Mesendoderm (in vitro differentiated cells): Measurements from ENCODE around the gene CNKSR2.
A peak's percentile ranks its signal among the peaks of the same experiment; 100 is the strongest.

Experiments
- DNase-seq: peaks from one replicate; pipeline ENCODE4 v3.0.0; 2013
- H2AK5ac ChIP-seq: 2 replicates; pipeline ENCODE4 v1.6.1; 2013; ENCODE audit warnings: low read length, inconsistent platforms
- H2BK120ac ChIP-seq: 2 replicates; pipeline ENCODE4 v1.6.1; 2013; ENCODE audit warnings: low read depth, mild to moderate bottlenecking, low read length, moderate library complexity, mixed read lengths
- H2BK15ac ChIP-seq: replicated peaks from 2 replicates; pipeline ENCODE4 v1.6.1; 2013; ENCODE audit warnings: low read depth, mild to moderate bottlenecking, moderate library complexity
- H2BK5ac ChIP-seq: 2 replicates; pipeline ENCODE4 v1.6.1; 2013; ENCODE audit warnings: low read length, inconsistent platforms
- H3K18ac ChIP-seq: 2 replicates; pipeline ENCODE4 v1.6.1; 2013; ENCODE audit warnings: mild to moderate bottlenecking, low read length, mixed read lengths
- H3K23ac ChIP-seq: one replicate; pipeline ENCODE4 v1.6.1; 2013; ENCODE audit warnings: low read length
- H3K27ac ChIP-seq: 2 replicates; pipeline ENCODE4 v1.5.1; 2013; ENCODE audit warnings: low read depth, mild to moderate bottlenecking, inconsistent platforms, low read length, moderate library complexity
- H3K27me3 ChIP-seq: 2 replicates; pipeline ENCODE4 v1.6.1; 2013; ENCODE audit warnings: low read length, control low read depth, mild to moderate bottlenecking, inconsistent platforms; ENCODE audit not compliant: insufficient read depth, poor library complexity
- H3K36me3 ChIP-seq: 2 replicates; pipeline ENCODE4 v1.6.1; 2013; ENCODE audit warnings: low read length, inconsistent platforms; ENCODE audit not compliant: control insufficient read depth, insufficient read depth
- H3K4ac ChIP-seq: one replicate; pipeline ENCODE4 v1.6.1; 2013; ENCODE audit warnings: low read depth, mild to moderate bottlenecking, low read length, moderate library complexity
- H3K4me1 ChIP-seq: 2 replicates; pipeline ENCODE4 v1.6.1; 2013; ENCODE audit warnings: low read depth, low read length, inconsistent platforms; ENCODE audit not compliant: control insufficient read depth
- H3K4me2 ChIP-seq: 2 replicates; pipeline ENCODE4 v1.6.1; 2013; ENCODE audit warnings: low read length
- H3K4me3 ChIP-seq: 2 replicates; pipeline ENCODE4 v1.5.1; 2013; ENCODE audit warnings: mild to moderate bottlenecking, low read length
- H3K56ac ChIP-seq: one replicate; pipeline ENCODE4 v1.6.1; 2013; ENCODE audit warnings: low read length
- H3K79me1 ChIP-seq: 2 replicates; pipeline ENCODE4 v1.6.1; 2013; ENCODE audit warnings: low read length, inconsistent platforms
- H3K79me2 ChIP-seq: 2 replicates; pipeline ENCODE4 v1.6.1; 2013; ENCODE audit warnings: mild to moderate bottlenecking, low read length; ENCODE audit not compliant: control insufficient read depth, insufficient read depth
- H3K9ac ChIP-seq: 2 replicates; pipeline ENCODE4 v1.6.1; 2013; ENCODE audit warnings: low read length, inconsistent platforms
- H4K5ac ChIP-seq: one replicate; pipeline ENCODE4 v1.6.1; 2013; ENCODE audit warnings: low read length
- H4K8ac ChIP-seq: one replicate; pipeline ENCODE4 v1.6.1; 2013; ENCODE audit warnings: low read depth, mild to moderate bottlenecking, control low read depth, low read length, moderate library complexity
- whole genome bisulfite sequencing: extraction: QIAGEN DNeasy Blood & Tissue Kit; methylation state at CpG from one replicate; pipeline ENCODE4 v1.1.7; 2013; ENCODE audit warnings: low lambda C conversion rate, missing lambda C conversion rate; ENCODE audit not compliant: insufficient coverage; ENCODE audit errors: extremely low coverage; 5-methylcytosine and 5-hydroxymethylcytosine counted together

Gene CNKSR2

GRCh38 chrX:21383546-21383945, 9.3 kb downstream of the CNKSR2 start:
- H3K79me1 ChIP-seq = no peaks in the 10 kb centered on the region
- H2BK15ac ChIP-seq = no peak overlapping the region
- H4K8ac ChIP-seq = no peak overlapping the region
- no peak for DNase-seq
- H3K79me2 ChIP-seq = no peaks in the 10 kb centered on the region
- no peak overlapping the region for H3K4ac ChIP-seq
- H3K36me3 ChIP-seq = no peaks in the 10 kb centered on the region
- no peaks in the 10 kb centered on the region for H3K27me3 ChIP-seq
- H3K4me1 ChIP-seq = no peaks in the 10 kb centered on the region
- no peak overlapping the region for H3K4me3 ChIP-seq
- H3K27ac ChIP-seq = no peak overlapping the region
- H3K23ac ChIP-seq = no peak overlapping the region
- no CpG with 5 or more reads among the region's 2 CpGs for WGBS
- H3K18ac ChIP-seq = no peak overlapping the region
- H3K56ac ChIP-seq = no peak overlapping the region
- H2BK120ac ChIP-seq = no peak overlapping the region
- no peak overlapping the region for H3K9ac ChIP-seq
- H3K4me2 ChIP-seq = no peak overlapping the region
- H2BK5ac ChIP-seq = no peak overlapping the region
- H4K5ac ChIP-seq = no peak overlapping the region
- no peak overlapping the region for H2AK5ac ChIP-seq

- Histone ChIP-seq H3K79me2 (no peaks in the 10 kb centered on the region), H3K4me1 (no peaks in the 10 kb centered on the region), H3K56ac (no peak overlapping the region), H3K27me3 (no peaks in the 10 kb centered on the region), H4K5ac (no peak overlapping the region), H3K4me3 (no peak overlapping the region), H3K4ac (no peak overlapping the region), H3K23ac (no peak overlapping the region), H3K18ac (no peak overlapping the region), H2BK120ac (no peak overlapping the region), H2BK15ac (no peak overlapping the region), H3K27ac (no peak overlapping the region), H3K79me1 (no peaks in the 10 kb centered on the region), H2BK5ac (no peak overlapping the region), H2AK5ac (no peak overlapping the region), H3K36me3 (no peaks in the 10 kb centered on the region), H3K9ac (no peak overlapping the region), H3K4me2 (no peak overlapping the region), H4K8ac (no peak overlapping the region)
- WGBS = no CpG with 5 or more reads among the region's 1 CpG
- no peak for DNase-seq
Measured at GRCh38 chrX:21384178-21384577, 10.0 kb downstream of the CNKSR2 start.

- Histone ChIP-seq H4K5ac (no peak overlapping the region), H3K18ac (no peak overlapping the region)
- no CpG with 5 or more reads among the region's 1 CpG for WGBS
Measured at GRCh38 chrX:21394792-21395191, 20.6 kb downstream of the CNKSR2 start.

GRCh38 chrX:21398426-21398825, 24.2 kb downstream of the CNKSR2 start:
- H3K79me1 ChIP-seq = no peaks in the 10 kb centered on the region
- no peaks in the 10 kb centered on the region for H3K79me2 ChIP-seq
- no CpG with 5 or more reads among the region's 3 CpGs for WGBS
- peak; percentile 5 for DNase-seq
- H4K8ac ChIP-seq = no peak overlapping the region
- no peak overlapping the region for H2BK120ac ChIP-seq
- H3K27ac ChIP-seq = no peak overlapping the region
- H3K36me3 ChIP-seq = no peaks in the 10 kb centered on the region
- no peaks in the 10 kb centered on the region for H3K27me3 ChIP-seq
- H3K56ac ChIP-seq = no peak overlapping the region
- no peak overlapping the region for H2AK5ac ChIP-seq
- H4K5ac ChIP-seq = no peak overlapping the region
- no peak overlapping the region for H3K9ac ChIP-seq
- no peak overlapping the region for H3K23ac ChIP-seq
- no peak overlapping the region for H3K4me3 ChIP-seq
- no peak overlapping the region for H2BK15ac ChIP-seq
- no peak overlapping the region for H3K18ac ChIP-seq
- no peak overlapping the region for H3K4me2 ChIP-seq
- no peaks in the 10 kb centered on the region for H3K4me1 ChIP-seq
- no peak overlapping the region for H2BK5ac ChIP-seq
- no peak overlapping the region for H3K4ac ChIP-seq

More at GRCh38 chrX:21394792-21395191, 20.6 kb downstream of the CNKSR2 start:
- H3K79me1 ChIP-seq = no peaks in the 10 kb centered on the region
- no peak overlapping the region for H2BK120ac ChIP-seq
- no peaks in the 10 kb centered on the region for H3K4me1 ChIP-seq
- no peak overlapping the region for H4K8ac ChIP-seq
- no peak overlapping the region for H2AK5ac ChIP-seq
- H3K79me2 ChIP-seq = no peaks in the 10 kb centered on the region
- H2BK15ac ChIP-seq = no peak overlapping the region
- H3K23ac ChIP-seq = no peak overlapping the region
- H3K9ac ChIP-seq = no peak overlapping the region
- H3K56ac ChIP-seq = no peak overlapping the region
- no peak overlapping the region for H2BK5ac ChIP-seq
- H3K4ac ChIP-seq = no peak overlapping the region
- H3K4me2 ChIP-seq = no peak overlapping the region
- no peaks in the 10 kb centered on the region for H3K27me3 ChIP-seq
- no peak for DNase-seq
- no peak overlapping the region for H3K4me3 ChIP-seq
- no peak overlapping the region for H3K27ac ChIP-seq
- no peaks in the 10 kb centered on the region for H3K36me3 ChIP-seq

GRCh38 chrX:21400408-21401121, 26.3 kb downstream of the CNKSR2 start:
- no peak overlapping the region for H3K18ac ChIP-seq
- no peak overlapping the region for H2BK120ac ChIP-seq
- H3K36me3 ChIP-seq = no peaks in the 10 kb centered on the region
- no peak overlapping the region for H3K9ac ChIP-seq
- H3K4me3 ChIP-seq = no peak overlapping the region
- no peak for DNase-seq
- H3K23ac ChIP-seq = no peak overlapping the region
- WGBS = no CpG with 5 or more reads among the region's 1 CpG
- H4K5ac ChIP-seq = no peak overlapping the region
- no peak overlapping the region for H3K27ac ChIP-seq
- H2BK5ac ChIP-seq = no peak overlapping the region
- no peaks in the 10 kb centered on the region for H3K79me1 ChIP-seq
- H2BK15ac ChIP-seq = no peak overlapping the region
- no peak overlapping the region for H3K4ac ChIP-seq
- no peaks in the 10 kb centered on the region for H3K79me2 ChIP-seq
- no peak overlapping the region for H3K56ac ChIP-seq
- H3K4me1 ChIP-seq = no peaks in the 10 kb centered on the region
- H3K27me3 ChIP-seq = no peaks in the 10 kb centered on the region
- no peak overlapping the region for H4K8ac ChIP-seq
- H2AK5ac ChIP-seq = no peak overlapping the region
- no peak overlapping the region for H3K4me2 ChIP-seq

- Histone ChIP-seq H2BK120ac (no peak overlapping the region), H4K8ac (no peak overlapping the region), H3K18ac (no peak overlapping the region), H3K27me3 (no peaks in the 10 kb centered on the region), H3K27ac (no peak overlapping the region), H2AK5ac (no peak overlapping the region), H3K4me3 (no peak overlapping the region), H3K9ac (no peak overlapping the region), H3K36me3 (no peaks in the 10 kb centered on the region), H3K79me1 (no peaks in the 10 kb centered on the region), H2BK5ac (no peak overlapping the region), H4K5ac (no peak overlapping the region), H3K79me2 (no peaks in the 10 kb centered on the region), H2BK15ac (no peak overlapping the region), H3K4me1 (no peaks in the 10 kb centered on the region), H3K4me2 (no peak overlapping the region), H3K23ac (no peak overlapping the region), H3K56ac (no peak overlapping the region), H3K4ac (no peak overlapping the region)
- no peak for DNase-seq
- WGBS = no CpG with 5 or more reads among the region's 2 CpGs
Measured at GRCh38 chrX:21408307-21408706, 34.1 kb downstream of the CNKSR2 start.
